Stimulated activated CD8-positive, alpha-beta memory T cell treated with anti-CD3 and anti-CD28 coated beads, Interleukin-4, amount 100 ng/mL, for 24 hours (primary cell): ENCODE data around the gene PET117.
"Not testable (repeated sequence)": the region's sequence is repeated elsewhere in the genome, so short reads cannot be mapped to it uniquely, and the experiment has no call there.

Experiments used
- DNase-seq: peaks from one replicate; pipeline ENCODE4 v3.0.0-alpha.2; 2020; ENCODE audit warnings: low read depth

The PET117 gene

GRCh38 chr20:18164356-18164755 is 26.7 kb downstream of the PET117 start:
- no peak for DNase-seq

- DNase-seq = no peak
These were observed 27.9 kb downstream of the PET117 start for GRCh38 chr20:18165553-18165952.

GRCh38 chr20:18166241-18166881 is 28.7 kb downstream of the PET117 start:
- no peak for DNase-seq

GRCh38 chr20:18166950-18167349 is 29.3 kb downstream of the PET117 start:
- DNase-seq = no peak

GRCh38 chr20:18172379-18172778 is 34.7 kb downstream of the PET117 start:
- DNase-seq = no peak

- no peak for DNase-seq
These were observed 37.4 kb downstream of the PET117 start for GRCh38 chr20:18174906-18175683.

- DNase-seq = no peak
These were observed 38.7 kb downstream of the PET117 start for GRCh38 chr20:18176318-18176785.

- DNase-seq = not testable (repeated sequence)
These were observed 42.7 kb downstream of the PET117 start for GRCh38 chr20:18180366-18180765.

- no peak for DNase-seq
These were observed 43.2 kb downstream of the PET117 start for GRCh38 chr20:18180815-18181214.

GRCh38 chr20:18187020-18187419 is 49.4 kb downstream of the PET117 start:
- DNase-seq = no peak

- DNase-seq = no peak
These were observed 50.8 kb downstream of the PET117 start for GRCh38 chr20:18188434-18188833.

GRCh38 chr20:18190338-18191233 is 52.9 kb downstream of the PET117 start:
- DNase-seq = no peak

GRCh38 chr20:18191306-18191705 is 53.6 kb downstream of the PET117 start:
- DNase-seq = no peak
